Transverse colon (tissue), 4 donors: Measurements from ENCODE around the gene FAM131C. TPM values are rescaled to one million over a fixed set of nuclear protein-coding genes. Genes with fewer than 3 reads are reported as not detected.
"Not testable (repeated sequence)": the region's sequence is repeated elsewhere in the genome, so short reads cannot be mapped to it uniquely, and the experiment has no call there.

Experiments used
- DNase-seq: peaks from one replicate; pipeline ENCODE4 v3.0.0-alpha.2; 2019
- H3K27ac ChIP-seq, 4 donors: fragments of 200-600 bp; sonication (generic); 2 replicates each; pipeline ENCODE4 v1.5.1; 2016 to 2018; ENCODE audit warnings: inconsistent platforms in 4 of 4
- H3K27me3 ChIP-seq: fragments of 200-600 bp; sonication (generic); 2 replicates; pipeline ENCODE4 v1.5.1; 2017; ENCODE audit warnings: inconsistent platforms
- H3K36me3 ChIP-seq, 4 donors: fragments of 200-600 bp; sonication (generic); 2 replicates each; pipeline ENCODE4 v1.5.1; 2017 to 2019; ENCODE audit warnings: inconsistent platforms in 4 of 4
- H3K4me1 ChIP-seq, 4 donors: fragments of 200-600 bp; sonication (generic); 2 replicates each; pipeline ENCODE4 v1.5.1; 2017 to 2020; ENCODE audit warnings: inconsistent platforms in 4 of 4
- H3K4me3 ChIP-seq, 4 donors: fragments of 200-600 bp; sonication (generic); 1 replicate in 1 of 4; 2 replicates in 3 of 4; pipeline versions ENCODE4 v1.5.1 to v1.6.1; 2017 to 2019; ENCODE audit warnings: inconsistent platforms in 4 of 4
- H3K9me3 ChIP-seq, 2 donors: fragments of 200-600 bp; sonication (generic); 2 replicates each; pipeline ENCODE4 v1.5.1; 2017 to 2019; ENCODE audit warnings: inconsistent platforms in 2 of 2
- EP300 ChIP-seq: sonication (generic); formaldehyde crosslinking; IDR thresholded peaks from one replicate; pipeline ENCODE4 v1.6.1; 2017; ENCODE audit warnings: antibody characterized with exemption, low read depth
- POLR2A ChIP-seq: fragments of 450-650 bp; IDR thresholded peaks from one replicate; pipeline ENCODE4 v1.6.1; 2016; ENCODE audit warnings: antibody characterized with exemption, mild to moderate bottlenecking, moderate library complexity
- POLR2AphosphoS5 ChIP-seq, 3 donors: sonication (generic); formaldehyde crosslinking; IDR thresholded peaks; one replicate each; pipeline ENCODE4 v1.6.1; 2016; ENCODE audit warnings: antibody characterized with exemption in 3 of 3
- WGBS, 2 donors: methylation state at CpG; one replicate each; pipeline ENCODE4 v1.1.5; 2018; ENCODE audit warnings: low coverage in 1 of 2; 5-methylcytosine and 5-hydroxymethylcytosine counted together
- in situ Hi-C, 4 donors: fragments of 200-750 bp; cut with MboI; loops; one replicate each; pipeline versions ENCODE4 v1.15.0 to v1.15.1; 2017; ENCODE audit warnings: low sequenced_read_pairs in 3 of 4, low pct_ligation_motif_present in 1 of 4, low pct_unique_long_range_greater_than_20kb in 1 of 4
- intact Hi-C: fragments of 100-400 bp; cut with DNase I; formaldehyde crosslinking; loops from one replicate; pipeline ENCODE4 v1.15.1; 2023; ENCODE audit warnings: low total_unique reads
- total RNA-seq, 4 donors: library from RNA; depleted of rRNA; stranded (reverse); fragments of >200 nt; gene quantifications; one replicate each; pipeline ENCODE4 v1.1.0, GENCODE V29; 2016
- TF ChIP-seq, protein P1 (sequence below), 5 experiments: fragments of 200-600 bp in 3 of 5; fragments of 450-650 bp in 2 of 5; sonication (generic) in 3 of 5; IDR thresholded peaks; 1 replicate in 2 of 5; 2 replicates in 3 of 5; pipeline ENCODE4 v1.5.1; 2016 to 2017; ENCODE audit warnings: antibody characterized with exemption in 5 of 5, inconsistent platforms in 3 of 5, mild to moderate bottlenecking in 2 of 5, moderate library complexity in 1 of 5

FAM131C gene
- total RNA-seq, 4 donors from 2014 or later, result 1.2 TPM; not detected in 3

DNA sequence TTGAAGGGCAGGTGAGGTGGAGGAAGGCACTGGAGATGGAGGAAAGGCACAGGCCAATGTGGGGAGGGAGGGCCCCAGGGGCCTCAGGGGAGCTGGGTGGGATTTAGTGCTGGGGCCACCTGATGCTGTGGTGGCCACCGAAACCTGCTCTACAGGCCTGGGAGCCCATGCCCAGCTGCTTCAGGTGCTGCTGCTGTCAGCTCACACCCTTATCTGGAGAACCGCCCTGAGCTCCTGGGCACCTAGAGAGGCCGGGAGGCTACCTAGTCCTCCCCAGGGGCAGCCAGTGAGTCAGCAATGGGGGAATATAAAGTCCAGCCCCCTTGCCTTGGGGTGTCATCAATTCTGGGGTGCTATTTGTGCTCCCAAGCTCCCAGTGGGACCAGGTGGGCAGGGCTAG, 12.2 kb downstream of the FAM131C start:
- Histone ChIP-seq H3K27ac (no peak overlapping the region), H3K36me3 (no peaks in the 10 kb centered on the region), H3K9me3 (no peaks in the 10 kb centered on the region), H3K4me1 (peaks cover 0 to 3% (median 0%) of the 10 kb centered on the region in 4 donors), H3K4me3 (no peak overlapping the region), H3K27me3 (peaks cover 4% of the 10 kb centered on the region)
- intact Hi-C loops (no loop called here), in situ Hi-C loops (no loop called here)
- no peak for TF ChIP-seq POLR2AphosphoS5 (IDR thresholded peaks at IDR 0.05)
- no peak for TF ChIP-seq POLR2A
- TF ChIP-seq, protein P1, sequence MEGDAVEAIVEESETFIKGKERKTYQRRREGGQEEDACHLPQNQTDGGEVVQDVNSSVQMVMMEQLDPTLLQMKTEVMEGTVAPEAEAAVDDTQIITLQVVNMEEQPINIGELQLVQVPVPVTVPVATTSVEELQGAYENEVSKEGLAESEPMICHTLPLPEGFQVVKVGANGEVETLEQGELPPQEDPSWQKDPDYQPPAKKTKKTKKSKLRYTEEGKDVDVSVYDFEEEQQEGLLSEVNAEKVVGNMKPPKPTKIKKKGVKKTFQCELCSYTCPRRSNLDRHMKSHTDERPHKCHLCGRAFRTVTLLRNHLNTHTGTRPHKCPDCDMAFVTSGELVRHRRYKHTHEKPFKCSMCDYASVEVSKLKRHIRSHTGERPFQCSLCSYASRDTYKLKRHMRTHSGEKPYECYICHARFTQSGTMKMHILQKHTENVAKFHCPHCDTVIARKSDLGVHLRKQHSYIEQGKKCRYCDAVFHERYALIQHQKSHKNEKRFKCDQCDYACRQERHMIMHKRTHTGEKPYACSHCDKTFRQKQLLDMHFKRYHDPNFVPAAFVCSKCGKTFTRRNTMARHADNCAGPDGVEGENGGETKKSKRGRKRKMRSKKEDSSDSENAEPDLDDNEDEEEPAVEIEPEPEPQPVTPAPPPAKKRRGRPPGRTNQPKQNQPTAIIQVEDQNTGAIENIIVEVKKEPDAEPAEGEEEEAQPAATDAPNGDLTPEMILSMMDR (IDR thresholded peaks at IDR 0.05), result no peak
- TF ChIP-seq EP300, result no peak
- DNase-seq, result no peak
- WGBS, 2 donors, result 58% methylated on average over 2 of the region's 3 CpGs; no CpG with 5 or more reads in 1 of the 2 donors

DNA sequence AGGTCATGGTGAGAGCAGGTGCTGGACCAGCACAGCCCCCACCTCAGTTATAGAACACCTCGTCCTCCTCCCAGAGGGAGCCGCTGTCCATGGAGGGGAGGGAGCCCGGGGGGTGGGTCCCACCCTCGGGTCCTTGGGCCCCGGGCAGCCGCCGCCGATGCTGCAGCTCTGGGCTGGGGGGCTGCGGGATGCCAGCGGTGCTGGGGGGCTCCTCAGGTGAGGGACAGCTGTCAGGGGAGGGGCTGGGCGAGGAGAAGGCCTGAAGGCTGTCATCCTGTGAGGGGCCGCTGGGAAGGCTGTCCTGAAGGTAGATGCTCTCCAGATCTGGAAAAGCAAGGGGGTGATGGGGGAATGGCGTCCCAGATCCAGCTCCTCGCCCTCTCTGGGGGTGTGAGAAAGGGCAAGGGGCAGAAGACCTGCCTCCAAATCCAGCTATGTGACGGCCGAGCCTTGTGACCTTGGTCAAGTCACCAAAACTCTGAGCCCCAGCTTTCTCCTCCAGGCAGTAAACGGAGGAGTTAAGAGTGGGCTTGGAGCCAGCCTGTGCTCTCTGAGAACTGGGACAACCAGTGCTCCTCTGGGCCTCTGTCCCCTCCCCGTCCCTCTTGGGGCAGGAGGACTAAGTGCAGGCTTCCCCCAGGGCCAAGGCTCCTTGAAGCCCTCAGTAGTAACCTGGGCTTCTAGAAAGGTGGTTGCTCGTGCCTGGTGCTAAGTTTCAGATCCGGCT, 14.9 kb downstream of the FAM131C start:
- 68% methylated on average over 14 of the region's 20 CpGs; no CpG with 5 or more reads in 1 of the 2 donors for WGBS, 2 donors
- H3K27ac ChIP-seq, H3K27me3 ChIP-seq, in situ Hi-C loops, H3K36me3 ChIP-seq, H3K4me1 ChIP-seq, H3K9me3 ChIP-seq, H3K4me3 ChIP-seq, DNase-seq: not testable (repeated sequence)
- intact Hi-C loops, result loop anchor here (10.0 kb wide), 1 partner anchor 264 kb away; no protein-coding TSS in a partner anchor

DNA sequence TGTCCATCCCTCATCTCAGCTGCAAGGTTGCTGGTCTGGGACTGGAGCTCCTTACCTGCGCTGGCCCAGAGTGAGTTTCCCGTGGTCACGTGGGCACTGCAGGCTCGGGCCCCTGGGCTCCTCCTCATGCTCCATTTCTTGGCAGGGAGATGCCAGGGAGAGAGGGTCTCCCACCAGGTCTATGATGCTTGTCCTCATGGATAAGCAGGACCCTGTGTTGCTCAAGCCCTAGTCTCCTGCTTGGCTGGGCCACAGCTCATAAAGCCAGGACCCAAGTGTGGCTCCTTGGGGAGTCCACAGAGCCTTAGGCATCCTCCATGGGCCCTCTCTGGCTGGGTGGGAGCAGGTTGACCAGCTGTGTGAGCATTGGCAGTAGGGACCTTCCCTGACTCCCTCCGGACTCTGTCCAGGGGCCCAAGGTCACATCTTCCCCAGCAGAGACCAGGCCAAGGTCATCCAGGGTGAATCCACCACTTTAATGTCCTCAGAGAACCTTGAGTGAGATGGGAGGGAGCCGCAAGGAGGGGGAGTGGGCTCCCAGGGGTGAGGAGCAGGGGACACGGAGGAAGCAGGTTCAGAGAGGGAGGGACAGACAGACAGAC, 16.0 kb downstream of the FAM131C start:
- in situ Hi-C loops, result not testable (repeated sequence)
- intact Hi-C loops, result loop anchor here (2.0 to 10.0 kb wide), 2 partner anchors 49 to 263 kb away; no protein-coding TSS in a partner anchor
- WGBS, 2 donors, result 76% methylated on average over 7 of the region's 7 CpGs; no CpG with 5 or more reads in 1 of the 2 donors

DNA sequence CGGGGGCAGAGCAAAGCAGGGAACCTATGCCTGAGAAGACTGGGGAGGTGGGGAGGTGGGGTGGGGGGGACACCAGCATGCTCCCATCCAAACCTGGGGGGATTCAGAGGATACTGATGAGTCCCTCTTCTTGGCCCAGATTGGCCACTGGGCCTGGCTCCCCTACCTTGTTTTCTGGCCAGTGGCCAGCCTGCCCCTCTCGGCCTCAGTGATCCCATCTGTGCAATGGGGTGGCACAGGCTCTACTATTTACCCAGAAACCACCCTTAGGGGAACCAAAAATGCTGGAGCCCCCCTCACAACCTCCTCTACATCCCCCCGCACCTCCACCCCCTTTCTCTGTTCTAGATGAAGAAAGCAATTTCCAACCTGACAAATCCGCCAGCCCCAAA, 16.9 kb downstream of the FAM131C start:
- H3K27ac ChIP-seq, H3K27me3 ChIP-seq, in situ Hi-C loops, H3K9me3 ChIP-seq, DNase-seq, H3K4me1 ChIP-seq, H3K4me3 ChIP-seq, H3K36me3 ChIP-seq: not testable (repeated sequence)
- intact Hi-C loops, result loop anchor here (2.0 to 10.0 kb wide), 2 partner anchors 48 to 262 kb away; no protein-coding TSS in a partner anchor
- WGBS, 2 donors, result 54% methylated on average over 3 of the region's 4 CpGs; no CpG with 5 or more reads in 1 of the 2 donors

More for the DNA sequence above, 16.0 kb downstream of the FAM131C start:
- not testable (repeated sequence) for H3K27me3 ChIP-seq, DNase-seq, H3K9me3 ChIP-seq, H3K4me3 ChIP-seq, H3K36me3 ChIP-seq, H3K4me1 ChIP-seq, H3K27ac ChIP-seq

DNA sequence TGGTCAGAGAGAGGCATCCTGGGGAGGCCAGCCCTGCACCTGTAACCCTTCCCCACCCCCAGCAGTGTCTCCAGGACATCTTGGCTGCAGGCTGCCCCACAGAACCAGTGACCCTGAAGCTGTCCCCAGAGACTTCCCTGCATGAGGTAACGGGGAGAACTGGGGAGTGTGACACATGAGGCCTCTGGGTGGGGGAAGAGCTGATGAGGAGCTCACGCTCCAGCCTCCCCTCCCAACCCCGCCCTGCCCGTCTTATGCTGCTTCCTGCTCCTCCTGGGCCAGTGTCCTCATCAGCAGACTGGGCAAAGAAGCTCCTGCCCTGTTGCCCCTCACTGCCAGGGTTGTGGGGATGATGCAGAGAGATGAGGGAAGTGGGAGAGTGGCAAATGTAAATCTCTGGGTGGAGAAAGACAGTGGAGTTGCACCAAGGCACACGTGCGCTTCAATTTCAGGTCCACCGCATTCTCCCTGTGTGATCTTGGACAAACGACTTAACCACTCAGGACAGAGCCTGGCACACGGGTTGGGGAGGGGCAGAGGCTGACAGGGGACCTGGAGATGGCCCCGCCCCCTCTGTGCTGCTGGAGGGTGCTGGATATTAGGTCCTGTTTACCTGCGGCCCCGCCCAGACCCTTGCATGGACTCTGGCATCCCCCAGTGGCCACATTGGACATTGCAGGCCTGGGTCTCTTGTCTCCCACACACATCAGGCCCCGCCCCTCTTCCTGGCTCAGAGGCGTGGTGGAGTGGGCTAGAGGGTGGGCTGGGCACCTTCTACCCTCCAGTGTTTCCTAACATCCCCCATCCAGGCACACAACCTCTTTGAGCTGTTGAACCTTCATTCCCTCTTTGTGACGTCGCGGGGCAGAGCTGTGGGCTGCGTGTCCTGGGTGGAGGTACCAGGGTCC, 17.6 kb downstream of the FAM131C start:
- peak; percentile 92 for DNase-seq
- Histone ChIP-seq H3K4me3 (no peak overlapping the region), H3K27ac (no peak overlapping the region), H3K9me3 (no peaks in the 10 kb centered on the region), H3K4me1 (peaks cover 0 to 5% (median 0%) of the 10 kb centered on the region in 4 donors), H3K27me3 (peaks cover 4% of the 10 kb centered on the region), H3K36me3 (no peaks in the 10 kb centered on the region)
- TF ChIP-seq POLR2A (no peak), EP300 (no peak), POLR2AphosphoS5 (IDR thresholded peaks at IDR 0.05) (no peak)
- TF ChIP-seq, protein P1 (IDR thresholded peaks at IDR 0.05), result peak; percentile 87 to 99 (median 96)
- in situ Hi-C loops (no loop called here), intact Hi-C loops (loop anchor here (2.0 to 10.0 kb wide), 2 partner anchors 47 to 261 kb away; no protein-coding TSS in a partner anchor)
- WGBS, 2 donors, result 41% methylated on average over 16 of the region's 18 CpGs; no CpG with 5 or more reads in 1 of the 2 donors
